ENCODE results near the gene PLCH1.

DNA sequence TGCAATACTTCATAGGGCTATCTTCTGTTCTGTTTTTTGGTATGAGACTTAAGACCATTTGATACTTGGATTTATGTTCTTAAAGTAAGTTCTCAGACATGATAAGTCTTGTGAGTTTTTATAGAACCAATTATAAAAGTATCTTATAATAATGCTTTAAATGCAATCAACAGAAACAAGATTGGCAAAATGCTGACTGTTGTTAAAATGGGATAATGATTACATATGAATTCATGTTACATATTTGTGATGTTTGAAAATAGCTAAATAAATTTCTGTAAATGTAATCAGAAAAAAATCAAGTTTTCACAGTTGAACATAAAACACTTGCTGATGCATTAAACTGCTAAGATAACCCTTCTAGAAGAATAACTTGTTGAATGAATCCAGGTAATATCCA is 148.3 kb downstream of the PLCH1 start:
- TF ChIP-seq, protein P1, sequence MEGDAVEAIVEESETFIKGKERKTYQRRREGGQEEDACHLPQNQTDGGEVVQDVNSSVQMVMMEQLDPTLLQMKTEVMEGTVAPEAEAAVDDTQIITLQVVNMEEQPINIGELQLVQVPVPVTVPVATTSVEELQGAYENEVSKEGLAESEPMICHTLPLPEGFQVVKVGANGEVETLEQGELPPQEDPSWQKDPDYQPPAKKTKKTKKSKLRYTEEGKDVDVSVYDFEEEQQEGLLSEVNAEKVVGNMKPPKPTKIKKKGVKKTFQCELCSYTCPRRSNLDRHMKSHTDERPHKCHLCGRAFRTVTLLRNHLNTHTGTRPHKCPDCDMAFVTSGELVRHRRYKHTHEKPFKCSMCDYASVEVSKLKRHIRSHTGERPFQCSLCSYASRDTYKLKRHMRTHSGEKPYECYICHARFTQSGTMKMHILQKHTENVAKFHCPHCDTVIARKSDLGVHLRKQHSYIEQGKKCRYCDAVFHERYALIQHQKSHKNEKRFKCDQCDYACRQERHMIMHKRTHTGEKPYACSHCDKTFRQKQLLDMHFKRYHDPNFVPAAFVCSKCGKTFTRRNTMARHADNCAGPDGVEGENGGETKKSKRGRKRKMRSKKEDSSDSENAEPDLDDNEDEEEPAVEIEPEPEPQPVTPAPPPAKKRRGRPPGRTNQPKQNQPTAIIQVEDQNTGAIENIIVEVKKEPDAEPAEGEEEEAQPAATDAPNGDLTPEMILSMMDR (conservative IDR thresholded peaks at IDR 0.05): no peak
- no peak for TF ChIP-seq EZH2 (IDR thresholded peaks at IDR 0.05; ENCODE audit: low read depth)
